ENCODE measurements around the gene PTCH2.
"Not testable (repeated sequence)": the region's sequence is repeated elsewhere in the genome, so short reads cannot be mapped to it uniquely, and the experiment has no call there.

Gene PTCH2

DNA sequence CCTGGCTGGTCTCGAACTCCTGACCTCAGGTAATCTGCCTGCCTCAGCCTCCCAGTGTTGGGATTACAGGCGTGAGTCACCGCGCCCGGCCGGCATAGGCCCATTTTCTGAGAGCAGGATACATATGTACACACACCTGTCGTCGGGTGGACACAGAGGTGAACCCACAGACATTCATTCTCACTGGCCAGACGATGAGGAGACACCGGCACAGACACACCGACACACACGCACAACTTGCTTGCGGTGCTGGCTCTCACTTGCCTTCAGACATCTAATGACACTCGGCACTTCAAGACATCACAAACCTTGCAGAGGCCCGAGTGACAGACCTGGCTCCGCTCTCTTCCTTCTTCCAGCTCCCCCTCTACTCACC, 579 bp downstream of the PTCH2 start:
- no peak for DNase-seq (ENCODE audit: low read depth in 2 of 2)

- DNase-seq (ENCODE audit: low read depth in 2 of 2): no peak
Measured at GRCh38 chr1:44839576-44839975, 3.5 kb downstream of the PTCH2 start.

- DNase-seq (ENCODE audit: low read depth in 2 of 2): not testable (repeated sequence)
Measured at GRCh38 chr1:44838294-44838693, 4.8 kb downstream of the PTCH2 start.

- DNase-seq (ENCODE audit: low read depth in 2 of 2): peak; percentile 77 to 88
Measured at GRCh38 chr1:44835738-44836675, 7.0 kb downstream of the PTCH2 start.

DNA sequence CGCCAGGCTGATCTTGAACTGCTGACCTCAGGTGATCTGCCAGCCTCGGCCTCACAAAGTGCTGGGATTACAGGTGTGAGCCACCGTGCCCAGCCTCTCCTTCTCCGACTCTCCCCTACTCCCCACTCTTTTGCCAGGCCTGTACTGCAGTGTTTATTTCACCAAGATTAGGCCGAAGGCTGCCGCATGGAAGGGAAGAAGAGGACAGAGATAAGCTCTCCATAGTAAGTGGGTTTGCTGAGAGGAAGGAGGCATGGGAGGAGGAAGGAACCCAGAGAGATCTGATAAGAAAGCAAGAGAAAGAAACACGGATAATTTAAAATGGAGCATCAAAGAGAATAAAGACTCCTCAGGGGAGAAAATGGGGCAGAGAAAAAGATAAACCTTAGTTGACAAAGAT, 8.7 kb downstream of the PTCH2 start:
- no peak for DNase-seq (ENCODE audit: low read depth in 2 of 2)

DNA sequence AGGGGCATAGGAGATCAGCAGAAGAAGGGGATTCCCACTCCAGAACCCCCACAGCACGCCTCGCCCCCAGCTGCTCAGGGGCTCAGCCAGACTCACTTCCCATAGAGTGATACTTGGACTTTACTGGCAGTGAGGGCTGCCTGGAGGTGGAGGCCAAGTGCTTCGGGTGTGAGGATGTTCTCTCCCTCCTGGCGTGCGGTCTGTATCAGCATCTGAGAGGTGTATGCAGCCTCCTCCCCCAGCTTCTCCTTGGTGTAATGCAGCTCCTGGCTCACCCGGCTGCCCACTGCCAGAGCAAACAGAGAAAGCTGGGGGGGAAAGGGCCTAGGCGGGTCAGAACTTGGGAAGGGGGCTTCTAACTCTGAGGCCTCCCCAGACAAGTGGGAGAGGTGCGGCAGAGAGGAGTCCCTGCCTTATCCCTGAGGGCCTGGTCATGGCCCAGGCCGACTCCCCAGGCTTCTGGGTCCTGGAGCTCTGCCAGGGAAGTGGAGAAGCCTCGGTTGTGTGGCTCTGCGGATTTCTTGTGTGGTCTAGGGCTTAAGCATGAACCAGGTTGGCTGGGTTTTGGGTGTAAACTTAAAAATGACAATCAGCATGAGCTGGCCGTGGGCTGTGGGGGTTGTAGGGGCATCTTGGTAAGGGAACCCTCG, 10.9 kb downstream of the PTCH2 start:
- no peak for DNase-seq (ENCODE audit: low read depth in 2 of 2)

DNA sequence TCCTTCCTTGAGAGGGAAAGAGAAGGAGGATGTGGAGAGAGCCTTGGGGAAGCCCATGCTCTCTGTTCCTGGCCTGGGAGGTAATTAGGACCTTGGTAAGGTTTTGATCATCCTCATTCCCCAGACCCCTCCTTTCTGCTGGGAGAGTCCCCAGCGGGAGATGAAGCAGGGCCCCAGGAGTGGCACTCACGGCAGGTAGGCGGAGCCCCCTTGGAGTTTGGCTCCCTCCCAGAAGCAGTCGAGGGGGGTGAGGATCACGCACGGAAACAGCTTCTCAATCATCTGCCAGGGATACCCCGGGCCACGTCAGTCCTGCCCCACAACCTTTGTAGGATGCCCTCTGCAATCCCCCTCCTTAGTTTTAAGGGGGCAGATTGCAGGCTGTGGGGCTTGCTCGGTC, 11.5 kb downstream of the PTCH2 start:
- no peak for DNase-seq (ENCODE audit: low read depth in 2 of 2)

DNA sequence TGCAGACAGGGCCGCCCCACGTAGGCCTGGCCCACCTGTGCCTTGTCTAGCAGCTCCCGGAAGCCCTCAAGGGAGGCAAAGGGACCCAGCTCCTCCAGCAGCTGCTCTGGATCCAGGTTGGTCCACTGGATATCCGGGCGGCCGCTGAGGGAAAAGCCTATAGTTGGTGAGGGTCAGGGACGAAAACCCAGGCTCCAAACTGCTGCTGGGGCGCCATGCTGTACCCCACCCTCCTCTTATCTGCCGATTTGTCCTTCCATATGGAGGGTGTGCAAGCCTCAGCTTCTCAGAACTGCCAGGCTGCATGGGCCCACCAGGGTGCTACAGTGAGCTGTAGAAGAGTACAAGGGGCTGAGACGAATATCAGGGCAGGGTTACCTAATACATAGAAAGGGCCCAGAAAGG, 12.2 kb downstream of the PTCH2 start:
- no peak for DNase-seq (ENCODE audit: low read depth in 2 of 2)

DNA sequence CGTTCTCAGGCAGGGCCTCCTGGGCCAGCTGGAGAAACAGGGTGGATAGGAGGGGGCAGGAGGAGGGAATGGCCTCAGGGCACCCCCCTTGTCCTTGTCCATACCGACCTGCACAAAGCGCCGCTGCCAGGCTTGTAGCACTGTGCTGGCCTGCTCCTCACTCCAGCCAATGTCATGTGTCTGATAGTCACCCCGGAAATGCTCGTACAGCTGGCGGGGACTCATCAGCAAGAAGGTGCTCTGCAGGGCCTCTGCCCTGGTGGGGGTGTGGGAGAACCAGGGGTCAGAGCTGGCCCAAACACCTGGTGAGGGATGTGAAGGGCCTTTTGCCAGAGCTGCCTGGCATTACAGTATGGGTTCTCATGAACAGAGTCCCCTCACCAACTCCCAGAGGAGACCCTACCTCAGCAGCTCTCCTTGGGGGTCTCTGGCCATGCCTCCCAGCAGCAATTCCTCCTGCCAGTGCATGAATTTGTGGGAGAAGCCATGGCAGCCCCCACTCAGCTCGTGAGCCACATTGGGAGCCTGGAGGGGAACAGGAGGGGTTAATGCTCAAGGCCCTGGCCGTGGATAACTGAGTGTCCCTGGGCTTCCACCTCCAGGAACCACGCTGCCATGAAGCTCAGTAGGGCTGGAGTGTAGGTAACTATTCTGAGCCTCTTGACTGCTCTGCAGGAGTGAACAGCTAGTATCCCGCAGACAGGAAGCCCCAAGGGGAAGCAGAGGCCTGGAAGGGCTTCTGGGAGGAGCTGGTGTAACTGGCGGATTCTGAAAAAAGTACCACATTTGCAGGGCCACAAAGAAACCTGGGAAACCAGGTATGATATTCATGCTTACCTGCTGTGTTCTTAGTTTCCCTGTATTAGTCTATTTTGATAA, 13.3 kb downstream of the PTCH2 start:
- no peak for DNase-seq (ENCODE audit: low read depth in 2 of 2)

DNA sequence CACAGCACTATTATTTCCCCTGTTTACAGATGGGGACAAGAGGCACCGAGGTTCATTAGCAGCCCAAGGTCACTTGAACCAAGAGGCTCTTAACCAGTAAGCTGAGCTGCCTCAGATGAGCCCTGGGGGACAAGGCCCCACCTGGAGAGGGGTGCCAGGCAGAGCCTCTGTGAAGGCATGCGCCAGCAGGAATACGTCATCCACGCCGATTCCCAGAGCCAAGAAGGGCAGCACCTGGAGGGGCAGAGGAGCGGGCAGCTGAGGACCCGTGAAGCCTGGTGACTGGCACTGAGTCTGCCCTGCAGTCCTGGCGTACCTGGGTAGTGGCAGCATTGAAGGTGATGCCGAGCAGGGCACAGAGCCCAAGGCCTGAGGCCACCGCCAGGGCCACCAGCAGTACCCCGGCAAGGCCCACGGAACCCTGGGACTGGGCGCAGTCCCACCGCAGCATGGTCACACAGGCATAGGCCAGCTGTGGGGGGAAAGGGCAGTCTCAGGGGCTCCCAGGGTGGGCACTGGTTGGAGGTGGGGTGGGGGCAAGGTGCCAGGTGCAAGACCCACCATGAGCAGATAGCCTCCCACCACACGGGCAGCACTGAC, 14.1 kb downstream of the PTCH2 start:
- no peak for DNase-seq (ENCODE audit: low read depth in 2 of 2)

DNA sequence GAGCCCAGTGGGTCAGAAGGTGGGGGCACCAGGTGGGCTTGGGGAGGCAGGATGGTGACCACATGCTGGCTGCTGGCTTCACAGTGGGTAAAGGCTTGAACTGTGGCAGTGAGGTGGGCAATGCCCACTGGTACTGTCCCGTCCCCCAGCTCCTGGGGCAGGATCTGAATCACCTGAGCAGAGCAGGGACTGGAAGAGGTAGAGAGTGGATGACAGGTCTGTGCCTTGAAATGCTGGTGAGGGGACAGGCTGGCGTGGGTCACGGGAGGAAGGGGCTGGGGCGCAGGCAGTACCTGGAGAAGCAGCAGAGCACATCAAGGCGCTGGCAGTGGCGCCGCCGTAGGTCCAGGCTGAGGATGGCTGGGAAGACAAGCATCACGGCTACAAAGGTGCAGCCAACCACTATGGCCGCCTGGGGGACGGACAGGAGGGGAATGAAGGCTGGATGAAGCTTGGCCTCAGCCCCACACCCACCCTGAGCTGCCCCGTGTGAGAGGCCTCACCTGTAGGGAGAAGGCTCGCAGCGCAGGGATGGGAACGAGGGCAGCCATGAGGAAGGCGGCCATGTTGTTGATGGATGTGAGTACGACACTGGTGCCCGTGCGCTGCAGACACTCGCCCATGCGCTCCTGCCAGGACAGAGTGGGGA, 14.9 kb downstream of the PTCH2 start:
- no peak for DNase-seq (ENCODE audit: low read depth in 2 of 2)

DNA sequence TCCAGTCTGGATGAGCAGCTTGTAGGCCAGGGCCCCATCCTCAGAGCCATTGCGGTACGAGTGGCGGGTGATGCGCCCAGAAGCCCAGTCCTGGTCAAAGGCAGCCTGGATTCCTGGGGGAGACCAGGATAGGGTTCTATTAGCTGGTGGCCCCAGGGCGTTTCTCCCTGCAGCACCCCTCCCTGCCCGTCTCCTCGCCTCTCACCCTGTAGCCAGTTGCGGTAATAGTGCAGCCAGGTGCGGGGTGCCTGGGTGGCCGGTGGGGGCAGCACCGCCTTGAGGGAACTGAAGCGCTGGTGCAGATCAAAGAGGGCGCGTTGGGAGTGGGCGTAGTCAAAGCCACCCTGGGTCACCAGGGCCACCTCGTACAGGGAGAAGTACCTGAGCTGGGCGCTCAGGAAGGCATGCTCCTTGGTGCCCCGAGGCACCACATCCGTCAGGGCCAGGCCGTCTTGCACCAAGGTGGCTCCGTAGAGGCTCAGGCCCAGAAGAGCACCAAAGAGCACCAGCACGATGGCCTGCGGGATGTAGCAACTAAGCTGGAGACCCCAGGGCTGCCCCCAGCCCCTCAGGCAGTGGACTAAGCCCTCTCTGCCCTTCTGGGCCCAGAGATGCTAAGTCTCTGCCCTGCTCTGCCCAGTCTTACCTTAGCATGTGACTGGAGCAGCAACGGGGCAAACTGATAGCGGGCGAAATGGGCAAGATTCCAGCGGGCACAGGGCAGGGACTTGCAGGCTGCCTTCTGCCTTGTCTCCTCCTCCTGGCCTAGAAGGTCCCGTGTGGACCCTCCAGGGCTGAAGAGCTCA, 15.7 kb downstream of the PTCH2 start:
- no peak for DNase-seq (ENCODE audit: low read depth in 2 of 2)

- no peak for DNase-seq (ENCODE audit: low read depth in 2 of 2)
Measured at GRCh38 chr1:44826375-44827196, 16.5 kb downstream of the PTCH2 start.

DNA sequence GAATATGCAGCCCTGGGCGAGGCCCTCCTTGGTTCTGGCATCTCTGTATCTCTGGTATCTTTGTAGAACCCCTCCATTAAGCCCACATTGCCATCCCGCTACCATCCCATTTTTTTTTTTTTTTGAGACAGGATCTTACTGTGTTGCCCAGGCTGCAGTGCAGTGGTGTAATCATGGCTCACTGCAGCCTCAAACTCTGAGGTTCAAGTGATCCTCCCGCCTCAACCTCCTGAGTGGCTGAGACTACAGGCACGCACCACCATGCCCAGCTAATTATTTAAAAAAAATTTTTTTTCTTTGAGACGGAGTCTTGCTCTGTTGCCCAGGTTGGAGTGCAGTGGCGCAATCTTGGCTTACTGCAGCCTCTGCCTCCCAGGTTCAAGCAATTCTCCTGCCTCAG, 18.7 kb downstream of the PTCH2 start:
- not testable (repeated sequence) for DNase-seq (ENCODE audit: low read depth in 2 of 2)

DNA sequence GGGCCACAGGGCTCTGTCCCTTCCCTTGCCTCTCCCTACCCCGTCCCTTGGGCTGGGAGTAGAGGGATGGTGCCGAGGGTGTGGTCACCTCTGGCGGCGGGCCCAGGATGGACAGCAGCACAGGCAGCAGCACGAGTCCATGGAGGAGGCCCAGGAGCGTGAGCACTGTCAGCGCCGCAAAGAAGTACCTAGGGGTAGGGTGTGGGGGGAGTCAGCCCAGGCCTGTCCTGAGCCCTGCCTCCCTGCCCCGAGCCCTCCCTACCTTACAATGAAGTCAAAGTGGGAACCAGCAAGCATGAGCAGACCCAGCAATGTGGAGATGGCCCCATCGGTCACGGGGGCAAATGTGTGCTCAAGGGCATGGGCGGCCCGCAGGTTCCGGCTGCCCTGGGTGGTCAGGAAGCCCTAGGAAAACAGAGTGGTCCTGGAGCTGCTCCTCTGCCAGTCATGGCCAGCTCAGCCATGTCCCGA, 20.0 kb downstream of the PTCH2 start:
- no peak for DNase-seq (ENCODE audit: low read depth in 2 of 2)

- no peak for DNase-seq (ENCODE audit: low read depth in 2 of 2)
Measured at GRCh38 chr1:44822131-44822701, 20.8 kb downstream of the PTCH2 start.

DNA sequence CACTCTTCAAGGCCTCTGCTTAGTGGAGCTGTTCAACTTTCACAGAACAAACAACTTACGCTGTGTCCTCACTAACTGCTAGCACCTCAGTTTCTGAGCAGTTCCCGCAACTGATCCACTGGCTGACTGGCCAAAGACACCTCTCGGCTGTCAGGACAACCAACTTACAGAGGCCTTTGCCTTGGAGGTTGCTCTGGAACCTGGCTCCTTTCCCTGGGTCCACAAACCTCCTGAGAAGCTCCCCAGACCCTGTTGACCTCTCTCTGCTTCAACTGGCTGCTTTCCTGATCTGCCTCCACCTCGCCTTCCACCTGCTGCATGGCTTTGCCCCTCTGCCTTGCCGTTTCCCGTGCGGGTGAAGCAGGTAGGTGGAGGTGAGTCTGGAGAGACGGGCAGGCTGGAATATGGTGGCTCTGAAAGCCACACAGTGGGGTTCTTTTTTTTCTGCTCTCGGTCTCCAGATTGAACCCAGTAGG, 21.8 kb downstream of the PTCH2 start:
- DNase-seq (ENCODE audit: low read depth in 2 of 2): no peak

DNA sequence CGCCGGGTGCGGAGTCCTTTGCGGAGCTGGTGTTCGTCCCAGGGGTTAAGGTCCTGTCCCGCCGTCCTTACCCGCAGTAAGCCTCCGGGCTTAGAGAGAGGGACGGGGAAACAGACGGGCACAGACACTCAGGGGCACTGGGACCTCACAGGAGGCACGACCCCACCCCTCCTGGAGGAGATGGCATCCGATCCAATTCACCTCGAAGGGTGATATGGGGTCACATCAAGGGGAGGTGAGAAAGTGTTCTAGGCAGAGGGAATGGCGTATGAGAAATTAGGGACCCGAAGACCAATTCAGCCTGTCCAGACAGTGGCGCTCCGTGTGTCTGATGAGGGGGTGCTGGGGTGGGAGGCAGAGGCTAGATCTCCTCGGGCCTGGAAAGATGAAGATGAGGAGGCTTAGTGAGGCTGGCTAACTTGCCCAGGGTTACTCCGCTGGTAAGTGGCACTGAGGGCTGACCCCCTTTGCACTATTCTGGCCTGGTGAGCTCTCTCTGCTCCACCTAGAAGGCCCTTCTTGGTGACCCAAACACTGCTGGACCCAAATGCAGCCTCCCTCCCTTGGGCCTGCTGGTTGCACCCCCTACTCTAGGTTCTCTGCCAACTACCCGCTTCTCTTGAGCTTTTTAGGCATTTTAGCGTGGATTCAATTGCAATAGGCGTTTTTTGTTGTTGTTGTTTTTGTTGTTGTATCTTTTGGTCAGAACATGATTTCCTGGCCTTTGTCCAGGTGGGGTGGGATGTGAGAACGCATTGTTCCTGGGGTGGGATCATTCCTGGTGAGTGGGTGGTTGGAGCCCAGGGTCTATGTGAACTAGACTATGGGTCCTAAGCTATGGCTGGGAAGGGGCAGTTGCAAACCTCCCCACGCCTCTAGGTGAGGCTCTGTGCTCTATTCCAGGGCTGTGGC, 22.5 kb downstream of the PTCH2 start:
- DNase-seq (ENCODE audit: low read depth in 2 of 2): no peak

All from stimulated activated CD4-positive, alpha-beta T cell treated with anti-CD3 and anti-CD28 coated beads, Interleukin-15, amount 100 ng/mL, for 48 hours (primary cell).